CD4-positive, alpha-beta T cell treated with Interleukin-21 for 1 hour (primary cell): Measurements from ENCODE around the gene CLCN6.

Experiments used
- DNase-seq: peaks from one replicate; pipeline ENCODE4 v3.0.0-alpha.2; 2020

The CLCN6 gene

DNA sequence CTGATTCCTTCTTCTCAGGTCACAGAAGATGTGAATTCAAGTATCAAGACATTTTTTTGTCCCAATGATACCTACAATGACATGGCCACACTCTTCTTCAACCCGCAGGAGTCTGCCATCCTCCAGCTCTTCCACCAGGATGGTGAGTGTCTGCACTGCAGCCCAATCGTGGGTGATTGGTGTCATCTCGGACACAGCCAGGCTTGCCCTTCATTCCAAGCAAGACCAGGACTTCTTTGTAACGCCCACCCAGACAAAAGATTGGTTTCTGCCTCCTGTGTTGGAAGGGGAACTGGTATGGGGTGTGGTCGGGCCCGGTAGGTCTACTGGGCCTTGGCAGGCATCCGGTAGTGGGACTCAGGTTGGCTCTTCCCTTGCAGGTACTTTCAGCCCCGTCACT is 27.5 kb downstream of the CLCN6 start:
- DNase-seq = no peak

DNA sequence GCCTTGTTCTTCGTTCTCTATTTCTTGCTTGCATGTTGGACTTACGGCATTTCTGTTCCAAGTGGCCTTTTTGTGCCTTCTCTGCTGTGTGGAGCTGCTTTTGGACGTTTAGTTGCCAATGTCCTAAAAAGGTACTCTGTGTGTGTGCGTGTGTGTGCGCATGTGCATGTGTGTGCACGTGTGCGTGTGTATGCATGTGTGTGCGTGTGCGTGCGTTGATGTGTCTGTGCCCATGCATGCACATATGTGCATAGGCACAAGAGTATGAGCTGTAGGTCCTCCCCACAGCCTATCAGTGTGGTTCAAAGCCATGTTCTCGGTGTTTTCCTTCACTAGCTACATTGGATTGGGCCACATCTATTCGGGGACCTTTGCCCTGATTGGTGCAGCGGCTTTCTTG is 27.9 kb downstream of the CLCN6 start:
- no peak for DNase-seq

DNA sequence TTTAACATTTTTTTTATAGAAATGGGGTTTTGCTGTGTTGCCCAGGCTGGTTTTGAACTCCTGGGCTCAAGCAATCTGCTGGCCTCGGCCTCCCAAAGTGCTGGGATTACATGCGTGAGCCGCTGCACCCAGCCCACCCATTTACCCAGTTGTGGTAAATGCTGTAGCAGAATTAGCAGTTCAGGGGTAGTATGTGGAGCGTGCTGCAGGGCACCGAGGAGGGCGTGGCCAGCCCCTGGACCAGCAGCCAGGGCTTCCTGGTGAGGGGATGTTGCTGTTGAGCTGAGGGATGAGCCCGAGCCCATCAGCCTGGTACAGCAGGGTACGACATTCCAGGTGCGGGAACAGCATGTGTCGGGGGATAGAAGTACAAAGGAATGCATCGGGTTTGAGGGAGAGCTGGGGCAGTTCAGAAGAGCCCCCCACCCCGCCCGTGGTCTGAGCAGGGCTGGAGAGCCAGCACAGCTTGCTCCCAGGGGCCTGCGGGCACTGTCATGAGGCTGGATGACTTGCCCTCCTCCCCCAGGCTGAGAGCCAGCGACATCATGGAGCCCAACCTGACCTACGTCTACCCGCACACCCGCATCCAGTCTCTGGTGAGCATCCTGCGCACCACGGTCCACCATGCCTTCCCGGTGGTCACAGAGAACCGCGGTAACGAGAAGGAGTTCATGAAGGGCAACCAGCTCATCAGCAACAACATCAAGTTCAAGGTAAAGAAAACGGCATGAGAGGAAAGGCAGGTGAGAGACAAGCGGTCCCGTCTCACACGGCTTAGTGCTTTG is 29.6 kb downstream of the CLCN6 start:
- DNase-seq = no peak

DNA sequence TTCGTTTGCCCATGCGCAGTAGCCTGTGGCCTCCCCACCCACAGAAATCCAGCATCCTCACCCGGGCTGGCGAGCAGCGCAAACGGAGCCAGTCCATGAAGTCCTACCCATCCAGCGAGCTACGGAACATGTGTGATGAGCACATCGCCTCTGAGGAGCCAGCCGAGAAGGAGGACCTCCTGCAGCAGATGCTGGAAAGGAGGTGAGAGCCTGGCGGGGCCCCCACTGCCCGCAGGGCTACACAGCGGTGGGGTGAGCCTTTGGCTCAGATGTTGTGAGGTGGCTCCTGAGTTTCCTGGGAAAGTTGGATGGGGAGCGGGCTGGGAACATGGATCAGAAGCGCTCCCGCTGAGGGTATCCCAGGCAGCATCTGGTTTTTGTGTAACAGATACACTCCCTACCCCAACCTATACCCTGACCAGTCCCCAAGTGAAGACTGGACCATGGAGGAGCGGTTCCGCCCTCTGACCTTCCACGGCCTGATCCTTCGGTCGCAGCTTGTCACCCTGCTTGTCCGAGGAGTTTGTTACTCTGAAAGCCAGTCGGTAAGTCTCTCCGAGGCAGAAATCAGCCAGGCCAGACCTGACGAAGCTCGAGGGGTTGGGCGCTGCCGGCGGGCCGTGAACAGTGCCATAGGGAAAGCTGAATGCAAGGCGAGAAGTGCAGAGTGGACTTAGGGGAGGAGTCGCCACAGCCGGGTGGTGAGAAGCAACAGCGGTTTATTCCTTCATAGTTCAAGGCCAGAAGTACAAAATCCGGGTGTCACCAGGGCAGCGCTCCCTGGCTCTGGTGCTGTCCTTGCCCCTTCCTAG is 31.2 kb downstream of the CLCN6 start:
- no peak for DNase-seq

DNA sequence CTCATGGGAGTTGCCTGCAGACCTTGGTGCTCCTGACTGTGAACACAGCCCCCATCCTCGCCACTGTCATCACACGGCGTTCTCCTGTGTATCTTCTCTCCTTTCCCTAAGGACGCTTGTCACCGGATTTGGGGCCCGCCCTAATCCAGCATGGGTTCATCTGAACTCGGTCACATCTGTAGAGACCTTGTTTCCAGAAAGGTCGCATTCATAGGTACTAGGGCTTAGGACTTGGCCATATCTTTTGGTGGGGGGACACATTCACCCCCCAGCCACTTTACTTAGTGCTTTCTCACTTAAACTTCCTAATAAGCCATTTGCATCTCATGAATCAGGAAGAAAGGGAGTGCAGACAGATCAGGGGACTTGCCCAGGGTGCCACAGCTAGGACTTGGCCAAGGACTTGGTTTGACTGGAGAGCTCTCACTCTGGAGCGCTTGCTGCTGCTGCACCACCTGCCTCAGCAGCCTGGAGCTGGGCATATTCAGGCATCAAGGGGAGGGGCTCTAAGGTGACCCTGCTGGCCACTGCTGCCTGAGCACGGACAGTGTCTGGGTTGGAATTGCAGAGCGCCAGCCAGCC is 31.9 kb downstream of the CLCN6 start:
- DNase-seq = no peak

DNA sequence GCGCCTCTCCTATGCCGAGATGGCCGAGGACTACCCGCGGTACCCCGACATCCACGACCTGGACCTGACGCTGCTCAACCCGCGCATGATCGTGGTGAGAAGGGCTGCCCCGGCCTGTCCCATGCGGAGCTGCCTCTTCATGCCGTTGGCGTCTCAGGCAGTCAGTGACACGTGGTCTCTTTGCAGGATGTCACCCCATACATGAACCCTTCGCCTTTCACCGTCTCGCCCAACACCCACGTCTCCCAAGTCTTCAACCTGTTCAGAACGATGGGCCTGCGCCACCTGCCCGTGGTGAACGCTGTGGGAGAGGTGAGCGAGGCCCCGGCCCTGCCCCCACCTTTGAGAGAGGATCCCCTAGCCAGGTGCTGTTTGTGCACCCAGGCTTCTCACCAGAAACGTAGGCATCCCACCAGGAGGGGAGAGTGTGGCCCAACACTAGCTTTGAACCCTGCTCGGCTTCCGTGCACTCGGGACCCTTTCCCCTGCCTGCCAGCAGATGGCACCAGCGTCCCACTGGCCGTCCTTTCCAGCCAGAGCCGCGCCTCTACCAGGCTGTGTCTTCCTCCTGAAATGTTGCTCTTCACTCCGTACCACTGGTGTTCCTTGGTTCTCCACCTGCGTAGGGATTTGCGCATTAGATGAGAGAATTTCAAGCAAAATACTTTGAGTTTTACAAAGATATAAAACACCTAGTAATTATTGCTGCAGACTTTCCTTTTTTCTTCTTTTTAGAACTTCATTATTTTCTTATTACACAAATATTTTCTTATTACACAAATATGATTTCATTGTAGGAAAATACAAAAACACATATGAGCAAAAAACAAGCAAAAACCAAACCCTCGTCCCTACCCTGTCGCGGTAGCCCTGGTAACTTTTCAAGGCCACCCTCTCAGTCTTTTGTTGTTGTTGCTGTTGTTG is 32.6 kb downstream of the CLCN6 start:
- DNase-seq = peak; percentile 76

DNA sequence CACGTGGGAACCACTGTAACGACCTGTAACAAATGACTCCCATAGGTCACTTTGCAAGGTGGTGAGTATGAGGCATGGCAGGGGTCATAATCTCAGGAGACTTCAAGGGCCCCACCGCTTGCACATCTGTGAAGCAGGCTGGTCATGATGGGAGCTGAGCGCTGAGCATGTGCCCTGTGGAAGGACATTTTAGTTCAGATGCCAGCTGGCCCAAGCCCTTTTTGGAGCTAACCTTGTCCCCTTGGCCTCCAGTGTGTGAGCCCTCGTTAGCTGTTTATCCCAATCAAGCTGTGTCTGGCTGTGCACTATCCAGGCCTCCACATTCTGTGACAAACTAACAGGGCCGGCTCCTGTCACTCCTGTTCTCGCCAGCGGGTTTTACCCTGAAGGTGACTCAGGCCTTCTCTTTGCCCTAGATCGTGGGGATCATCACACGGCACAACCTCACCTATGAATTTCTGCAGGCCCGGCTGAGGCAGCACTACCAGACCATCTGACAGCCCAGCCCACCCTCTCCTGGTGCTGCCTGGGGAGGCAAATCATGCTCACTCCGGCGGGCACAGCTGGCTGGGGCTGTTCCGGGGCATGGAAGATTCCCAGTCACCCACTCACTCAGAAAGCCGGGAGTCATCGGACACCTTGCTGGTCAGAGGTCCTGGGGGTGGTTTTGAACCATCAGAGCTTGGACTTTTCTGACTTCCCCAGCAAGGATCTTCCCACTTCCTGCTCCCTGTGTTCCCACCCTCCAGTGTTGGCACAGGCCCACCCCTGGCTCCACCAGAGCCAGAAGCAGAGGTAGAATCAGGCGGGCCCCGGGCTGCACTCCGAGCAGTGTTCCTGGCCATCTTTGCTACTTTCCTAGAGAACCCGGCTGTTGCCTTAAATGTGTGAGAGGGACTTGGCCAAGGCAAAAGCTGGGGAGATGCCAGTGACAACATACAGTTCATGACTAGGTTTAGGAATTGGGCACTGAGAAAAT is 34.0 kb downstream of the CLCN6 start:
- no peak for DNase-seq

DNA sequence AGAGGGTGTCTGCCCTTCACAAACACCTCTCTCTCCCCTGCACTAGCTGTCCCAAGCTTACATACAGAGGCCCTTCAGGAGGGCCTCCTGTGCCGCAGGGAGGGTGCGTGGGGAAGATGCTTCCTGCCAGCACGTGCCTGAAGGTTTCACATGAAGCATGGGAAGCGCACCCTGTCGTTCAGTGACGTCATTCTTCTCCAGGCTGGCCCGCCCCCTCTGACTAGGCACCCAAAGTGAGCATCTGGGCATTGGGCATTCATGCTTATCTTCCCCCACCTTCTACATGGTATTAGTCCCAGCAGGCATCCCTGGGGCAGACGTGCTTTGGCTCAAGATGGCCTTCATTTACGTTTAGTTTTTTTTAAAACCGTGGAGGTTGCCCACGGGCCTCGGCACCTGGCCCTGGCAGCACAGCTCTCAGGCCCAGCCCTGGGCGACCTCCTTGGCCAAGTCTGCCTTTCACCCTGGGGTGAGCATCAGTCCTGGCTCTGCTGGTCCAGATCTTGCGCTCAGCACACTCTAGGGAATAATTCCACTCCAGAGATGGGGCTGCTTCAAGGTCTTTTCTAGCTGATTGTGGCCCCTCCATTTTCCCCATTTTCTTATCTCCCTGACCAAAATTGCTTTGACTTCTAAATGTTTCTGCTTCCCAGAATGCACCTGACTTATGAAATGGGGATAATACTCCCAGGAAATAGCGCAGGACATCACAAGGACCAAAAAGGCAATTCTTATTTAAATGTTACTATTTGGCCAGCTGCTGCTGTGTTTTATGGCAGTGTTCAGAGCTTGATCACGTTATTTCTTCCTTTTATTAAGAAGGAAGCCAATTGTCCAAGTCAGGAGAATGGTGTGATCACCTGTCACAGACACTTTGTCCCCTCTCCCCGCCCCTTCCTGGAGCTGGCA is 35.5 kb downstream of the CLCN6 start:
- no peak for DNase-seq

DNA sequence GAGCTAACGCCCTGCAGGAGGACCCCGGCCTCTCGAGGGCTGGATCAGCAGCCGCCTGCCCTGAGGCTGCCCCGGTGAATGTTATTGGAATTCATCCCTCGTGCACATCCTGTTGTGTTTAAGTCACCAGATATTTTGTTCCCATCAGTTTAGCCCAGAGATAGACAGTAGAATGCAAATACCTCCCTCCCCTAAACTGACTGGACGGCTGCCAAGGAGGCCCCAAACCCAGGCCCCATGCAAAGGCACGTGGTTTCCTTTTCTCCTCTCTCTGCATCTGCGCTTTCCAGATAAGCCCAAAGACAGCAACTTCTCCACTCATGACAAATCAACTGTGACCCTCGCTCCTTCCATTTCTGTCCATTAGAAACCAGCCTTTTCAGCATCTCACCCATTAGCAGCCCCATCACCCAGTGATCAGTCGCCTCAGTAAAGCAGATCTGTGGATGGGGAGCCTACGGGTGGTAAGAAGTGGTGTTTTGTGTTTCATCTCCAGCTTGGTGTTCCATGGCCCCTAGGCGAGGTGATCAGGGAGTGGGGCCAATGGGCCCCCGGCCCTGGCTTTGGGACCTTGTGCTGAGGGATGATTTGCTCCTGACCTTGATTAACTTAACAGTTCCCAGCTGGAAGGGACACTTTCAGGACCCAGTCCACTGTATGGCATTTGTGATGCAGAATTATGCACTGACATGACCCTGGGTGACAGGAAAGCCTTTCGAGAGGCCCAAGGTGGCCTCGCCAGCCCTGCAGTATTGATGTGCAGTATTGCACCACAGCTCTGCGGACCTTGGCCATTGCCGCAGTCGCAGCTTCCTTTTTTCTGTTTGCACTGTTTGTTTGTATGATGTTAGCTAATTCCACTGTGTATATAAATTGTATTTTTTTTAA is 36.4 kb downstream of the CLCN6 start:
- DNase-seq = no peak

DNA sequence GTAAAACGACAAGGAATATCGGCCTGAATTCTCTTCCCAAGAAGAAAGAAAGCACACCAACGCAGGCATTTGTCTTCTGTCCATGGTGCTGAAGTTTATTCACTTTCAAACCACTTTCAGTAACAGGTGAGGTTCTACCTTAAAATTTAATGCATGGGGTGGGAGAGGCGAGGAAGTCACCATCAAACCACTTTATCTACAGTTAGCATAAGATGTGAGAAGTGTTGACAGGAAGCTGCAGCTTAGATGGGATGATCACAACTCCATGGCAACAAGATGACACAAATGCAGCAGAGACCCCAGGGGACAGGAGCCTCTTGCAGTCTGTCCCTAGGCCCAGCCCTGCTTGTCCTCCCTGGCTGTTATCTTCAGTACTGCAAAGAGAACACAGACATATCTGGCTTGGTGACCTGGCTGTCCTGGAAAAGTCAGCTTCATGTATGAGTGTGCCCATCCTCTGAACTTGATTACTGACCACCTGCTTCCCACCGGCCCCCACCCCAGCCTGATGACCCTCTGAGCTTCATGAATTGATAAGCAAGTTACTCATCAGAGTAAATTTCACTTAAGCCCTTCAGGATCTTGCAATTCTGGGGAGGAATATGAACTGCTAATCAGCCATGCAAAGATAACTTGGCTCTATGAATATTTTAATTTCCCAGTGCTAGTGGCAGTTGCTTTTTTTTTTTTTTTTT is 39.8 kb downstream of the CLCN6 start:
- no peak for DNase-seq

DNA sequence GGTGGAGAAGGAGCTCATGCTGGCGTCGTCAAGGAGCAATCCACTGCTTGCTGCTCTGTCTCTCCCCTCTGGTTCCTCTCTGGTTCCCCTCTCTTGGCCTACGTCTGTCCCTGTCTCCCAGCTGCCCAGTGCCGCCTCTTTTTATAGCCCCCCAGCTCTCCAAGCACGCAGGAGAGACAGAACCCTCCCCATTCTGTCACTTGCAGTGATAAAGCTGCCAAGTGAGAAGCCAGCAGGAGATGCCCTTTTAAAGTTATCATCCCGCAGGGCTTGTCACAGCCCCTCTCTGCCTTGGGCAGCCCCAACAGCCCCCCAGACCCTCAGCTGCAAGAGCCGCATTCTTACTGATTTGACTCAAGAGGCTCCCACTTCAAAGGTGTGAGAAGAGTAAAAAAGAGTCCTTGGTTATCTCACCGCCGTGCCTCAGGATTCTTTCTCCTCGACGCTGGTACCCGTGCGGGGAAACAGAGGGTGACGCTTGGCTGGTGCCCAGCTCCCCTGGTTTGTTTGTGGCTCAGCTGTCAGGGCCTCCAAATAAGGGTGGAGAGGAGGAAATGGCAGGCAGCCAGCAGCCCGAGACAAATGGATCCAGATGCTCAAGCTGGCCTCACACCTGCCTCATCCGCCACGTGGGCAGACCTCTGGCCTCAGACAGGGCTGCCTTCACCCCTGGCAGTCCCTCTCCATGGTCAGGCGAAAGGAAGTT is 41.8 kb downstream of the CLCN6 start, which contains the start of gene NPPA:
TSS of gene NPPA (minus strand) at position 117 of the 706 bp plus-strand sequence. CDS start at position 18, 99 bp downstream.
- DNase-seq = no peak

DNA sequence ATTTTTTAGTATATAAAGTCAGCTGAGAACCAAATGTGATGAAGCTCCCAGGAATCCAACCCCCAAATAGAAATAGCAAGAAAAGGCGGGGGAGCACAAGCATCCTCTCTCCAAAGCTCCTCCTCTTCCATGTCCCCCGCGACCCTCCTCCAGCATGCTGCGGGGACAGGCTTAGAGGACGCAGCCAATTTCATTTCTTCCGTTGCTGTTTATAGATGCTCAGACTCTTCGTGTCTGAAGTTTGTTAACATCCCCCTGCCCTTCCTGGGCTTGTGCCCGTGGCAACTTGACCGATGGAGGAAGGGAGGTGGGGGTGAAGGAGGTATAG is 42.3 kb downstream of the CLCN6 start:
- no peak for DNase-seq

DNA sequence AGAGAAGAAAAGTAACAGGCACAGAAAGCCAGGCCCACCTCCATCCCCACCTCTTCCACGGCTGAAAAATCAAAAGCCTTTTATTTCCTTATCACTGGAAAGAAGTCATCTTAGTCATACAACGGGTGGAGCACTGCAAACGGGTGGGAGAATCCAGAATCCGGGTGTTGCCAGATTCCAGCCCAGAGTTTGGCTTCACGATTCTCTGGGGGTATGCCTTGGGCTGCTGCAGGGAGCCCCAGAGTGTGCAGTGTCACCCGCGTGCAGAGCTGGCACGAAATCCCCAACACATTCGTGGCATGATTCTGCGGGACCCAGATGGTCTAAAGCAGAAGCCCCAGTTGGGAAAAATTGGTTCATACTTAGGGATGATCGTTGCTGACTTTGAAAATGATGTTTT is 44.2 kb downstream of the CLCN6 start:
- DNase-seq = no peak

DNA sequence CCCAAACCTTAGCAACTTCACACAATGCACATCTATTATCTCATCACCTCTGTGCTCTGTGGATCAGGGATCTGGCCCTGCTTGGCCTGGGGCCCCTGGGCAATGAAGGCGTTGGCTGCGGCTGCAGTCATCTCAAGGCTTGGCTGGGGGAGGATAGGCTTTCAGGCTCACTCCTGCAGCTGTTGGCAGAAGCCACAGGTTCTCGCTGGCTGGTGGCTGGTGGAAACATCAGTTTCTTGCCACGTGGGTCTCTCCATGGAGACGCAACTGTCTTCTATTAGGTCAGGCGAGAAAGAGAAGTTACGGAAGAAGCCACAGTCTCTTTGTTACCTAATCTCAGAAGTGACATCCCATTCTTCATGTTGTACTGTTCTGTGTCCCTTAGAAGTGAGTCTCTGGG is 45.2 kb downstream of the CLCN6 start:
- DNase-seq = no peak

DNA sequence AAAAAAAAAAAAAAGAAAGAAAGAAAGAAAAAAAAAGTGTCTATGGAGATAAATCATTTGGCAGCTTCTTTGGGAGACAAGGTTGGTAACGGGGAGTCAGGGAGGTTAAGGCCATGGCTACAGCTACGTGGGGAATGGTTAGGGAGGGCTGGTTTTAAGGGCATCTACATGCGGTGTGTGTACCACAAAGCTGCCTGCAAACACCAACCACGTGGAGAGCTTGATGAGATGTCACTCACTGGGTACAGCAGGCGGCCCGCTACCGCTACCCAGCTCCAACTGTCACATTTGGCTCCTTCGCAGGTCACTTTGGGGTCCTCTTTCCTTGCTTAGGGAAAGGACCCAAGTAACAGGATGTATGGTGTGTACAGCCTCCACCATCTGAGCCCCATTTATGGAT is 48.5 kb downstream of the CLCN6 start:
- DNase-seq = no peak

DNA sequence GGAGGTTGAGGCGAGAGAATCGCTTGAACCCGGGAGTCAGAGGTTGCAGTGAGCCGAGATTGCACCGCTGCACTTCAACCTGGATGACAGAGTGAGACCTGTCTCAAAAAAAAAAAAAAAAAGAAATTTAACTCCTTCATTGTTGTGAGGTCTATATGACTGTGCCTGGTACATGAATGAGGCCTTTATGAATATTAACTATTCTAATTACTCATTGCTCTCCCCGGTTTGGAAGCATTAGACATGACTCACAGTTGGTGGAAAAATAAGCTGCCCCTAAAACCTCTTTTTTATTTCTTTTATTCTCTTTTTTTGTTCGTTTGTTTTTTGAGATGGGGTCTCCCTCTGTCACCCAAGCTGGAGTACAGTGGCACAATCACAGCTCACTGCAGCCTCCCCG is 49.4 kb downstream of the CLCN6 start:
- DNase-seq = no peak

DNA sequence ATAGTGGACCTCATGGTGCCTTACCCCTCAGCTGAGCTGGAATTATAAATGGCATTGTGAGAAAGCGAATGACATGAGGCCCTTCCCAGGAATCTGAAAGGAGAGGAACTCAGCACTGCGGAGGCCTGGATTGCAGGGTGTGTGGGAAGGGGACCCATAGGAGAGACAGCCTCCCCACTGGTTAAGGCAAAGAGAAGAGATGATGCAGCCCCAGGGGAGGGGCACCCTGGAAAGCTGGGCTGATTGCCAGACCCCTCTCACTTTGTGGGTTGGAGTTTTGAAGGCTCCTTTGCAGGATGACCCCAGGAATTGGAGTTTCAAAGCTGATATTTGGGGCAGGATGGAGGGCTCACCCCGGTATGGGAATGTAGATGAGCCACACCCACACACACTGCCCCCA is 50.7 kb downstream of the CLCN6 start:
- DNase-seq = no peak

DNA sequence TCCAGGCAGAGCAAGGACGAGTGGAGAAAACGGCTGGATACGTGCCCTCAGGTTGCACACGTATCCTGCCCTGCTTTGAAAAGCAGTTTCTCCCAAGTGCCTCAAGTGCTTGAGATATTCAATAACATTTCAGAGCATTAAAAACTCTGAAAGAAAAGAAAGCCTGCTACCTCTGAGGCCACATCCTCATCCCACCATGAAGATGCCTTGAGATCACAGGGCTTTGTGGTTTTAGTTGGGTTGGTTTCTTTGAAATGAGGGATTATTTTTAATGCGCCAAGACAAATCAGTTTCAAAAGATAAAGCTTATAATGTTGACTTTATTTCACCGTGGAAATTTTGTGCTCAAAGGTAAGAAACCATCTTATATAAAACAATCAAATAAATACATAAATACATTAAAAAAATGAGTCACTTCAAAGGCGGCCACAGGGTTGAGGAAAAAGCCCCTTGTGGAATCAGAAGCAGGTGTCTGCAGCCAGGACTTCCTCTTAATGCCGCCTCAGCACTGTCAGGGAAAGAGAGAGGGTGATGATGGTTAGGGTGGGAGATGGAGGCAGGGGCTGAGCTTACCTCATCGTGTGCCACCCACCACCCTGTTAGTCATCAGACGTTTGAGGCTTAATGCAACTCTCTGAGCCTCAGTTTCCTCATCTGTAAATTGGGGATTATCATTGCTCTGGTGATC is 51.3 kb downstream of the CLCN6 start:
- DNase-seq = no peak
